Hematopoietic multipotent progenitor cell treated with erythropoietin and hydrocortisone succinate and interleukin-3 and kit ligand, for 17 days (in vitro differentiated cells): ENCODE measurements around the gene UBE2C.

ENCODE experiments used
- DNase-seq: peaks from one replicate; pipeline ENCODE4 v3.0.0-alpha.2; 2015; ENCODE audit warnings: low spot score

UBE2C gene

DNA sequence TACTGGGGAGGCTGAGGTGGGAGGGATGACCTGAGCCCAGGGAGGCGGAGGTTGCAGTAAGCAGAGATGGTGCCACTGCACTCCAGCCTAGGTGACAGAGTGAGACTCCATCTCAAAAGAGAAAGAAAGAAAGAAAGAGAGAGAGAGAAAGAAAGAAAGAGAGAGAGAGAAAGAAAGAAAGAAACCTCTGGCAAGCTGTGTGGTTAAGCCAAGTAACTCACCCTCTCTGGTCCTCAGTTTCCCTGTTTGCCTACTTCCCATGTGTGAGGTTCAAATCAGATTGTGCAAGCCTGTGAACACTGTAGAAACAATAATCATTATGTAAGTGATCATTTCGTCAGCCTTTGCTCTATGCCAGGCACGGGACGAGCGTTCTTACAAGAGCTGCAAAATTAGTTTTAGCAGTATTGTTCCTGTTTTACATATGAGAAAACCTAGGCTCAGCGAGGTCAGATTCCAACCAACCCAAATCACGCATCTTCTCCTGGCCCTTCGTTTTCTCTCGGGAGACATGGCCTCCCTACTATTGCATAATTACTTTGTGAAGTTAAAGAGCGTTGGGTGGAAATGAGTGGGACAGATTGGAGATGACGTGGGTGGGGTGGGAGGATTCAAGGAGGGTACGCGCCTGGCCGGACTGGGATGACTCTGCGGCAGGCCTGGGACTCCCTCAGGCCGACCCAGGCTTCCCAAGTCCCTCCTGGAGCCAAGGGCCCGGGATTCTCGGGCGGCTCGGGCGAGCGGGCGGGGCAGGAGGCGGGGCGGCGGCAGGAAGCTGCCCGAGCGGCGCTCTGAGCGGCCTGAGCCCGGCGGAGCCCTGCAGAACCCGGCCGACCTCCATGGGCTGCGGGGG, 20.8 kb downstream of the UBE2C start, which contains the start of gene SNX21:
Gene SNX21 (plus strand): TSS at position 770 of the 853 bp plus-strand sequence. CDS start 121 bp downstream, outside the sequence.
- DNase-seq: no peak

DNA sequence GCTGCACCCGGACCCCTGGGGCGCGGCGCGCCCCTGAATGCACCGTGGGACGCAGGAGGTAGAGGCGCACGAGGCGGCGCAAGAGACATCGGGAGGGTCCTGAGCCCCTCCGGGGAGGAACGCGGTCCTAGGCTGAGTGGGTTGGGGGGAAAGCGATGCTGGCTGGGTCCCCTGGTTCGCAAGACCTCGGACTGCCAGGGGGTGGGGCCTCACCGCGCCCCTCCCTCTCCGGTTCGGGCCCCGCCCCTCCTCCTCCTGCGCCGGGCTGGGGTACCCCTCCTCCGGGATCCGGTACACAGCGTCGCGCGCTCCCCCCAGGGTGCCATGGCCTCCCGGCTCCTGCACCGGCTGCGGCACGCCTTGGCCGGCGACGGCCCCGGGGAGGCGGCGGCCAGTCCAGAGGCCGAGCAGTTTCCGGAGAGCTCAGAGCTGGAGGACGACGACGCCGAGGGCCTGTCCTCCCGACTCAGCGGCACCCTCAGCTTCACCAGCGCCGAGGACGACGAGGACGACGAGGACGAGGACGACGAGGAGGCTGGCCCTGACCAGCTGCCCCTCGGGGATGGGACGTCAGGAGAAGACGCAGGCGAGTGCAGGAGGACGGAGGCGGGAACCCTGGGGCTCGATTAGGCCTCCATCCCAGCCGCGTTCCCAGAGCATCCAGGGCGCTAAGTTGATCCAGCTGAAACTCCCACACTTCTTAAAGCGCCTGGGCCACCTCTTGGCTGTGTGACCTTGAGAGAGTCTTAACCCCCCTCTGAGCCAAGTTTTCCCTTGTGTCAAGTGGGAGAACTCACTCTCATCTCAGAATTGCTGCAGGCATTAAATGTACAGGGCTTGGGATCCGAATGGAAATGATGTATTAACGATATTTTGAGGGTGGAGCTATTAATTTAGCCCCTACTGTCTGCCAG, 21.7 kb downstream of the UBE2C start:
- DNase-seq: no peak

DNA sequence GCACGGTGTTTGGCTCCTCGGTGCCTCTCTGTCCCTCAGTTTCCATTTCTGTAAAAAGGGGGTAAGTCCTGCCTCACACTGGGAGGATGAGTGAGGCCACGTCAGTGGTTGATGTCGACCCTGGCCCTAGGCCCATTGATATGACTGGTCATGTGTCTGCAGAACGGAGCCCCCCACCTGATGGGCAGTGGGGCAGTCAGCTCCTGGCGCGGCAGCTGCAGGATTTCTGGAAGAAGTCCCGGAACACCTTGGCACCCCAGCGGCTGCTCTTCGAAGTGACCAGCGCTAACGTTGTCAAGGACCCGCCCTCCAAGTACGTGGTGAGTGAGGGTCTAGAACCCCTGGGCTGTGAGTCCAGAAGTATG, 22.3 kb downstream of the UBE2C start:
- DNase-seq: no peak

DNA sequence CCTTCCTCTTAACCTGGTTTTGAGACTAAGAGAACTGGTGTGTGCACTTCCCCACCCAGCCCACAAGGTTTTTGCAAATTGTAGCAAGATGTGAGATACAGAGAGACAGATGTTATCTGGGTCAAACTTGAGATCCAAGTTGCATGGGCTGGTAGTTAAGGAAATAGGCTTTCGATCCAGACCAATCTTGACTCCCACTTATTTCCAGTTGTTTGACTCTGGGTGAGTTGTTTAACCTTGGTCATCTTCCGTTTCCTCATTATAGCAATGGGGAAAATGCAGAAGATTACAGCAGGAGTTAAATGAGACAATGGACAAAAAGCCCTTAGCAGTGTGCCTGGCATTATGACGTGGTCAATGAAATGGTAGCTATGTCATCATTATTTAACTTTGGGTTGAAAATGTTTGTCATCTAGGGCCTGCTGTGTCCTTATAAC, 22.9 kb downstream of the UBE2C start:
- DNase-seq: no peak

DNA sequence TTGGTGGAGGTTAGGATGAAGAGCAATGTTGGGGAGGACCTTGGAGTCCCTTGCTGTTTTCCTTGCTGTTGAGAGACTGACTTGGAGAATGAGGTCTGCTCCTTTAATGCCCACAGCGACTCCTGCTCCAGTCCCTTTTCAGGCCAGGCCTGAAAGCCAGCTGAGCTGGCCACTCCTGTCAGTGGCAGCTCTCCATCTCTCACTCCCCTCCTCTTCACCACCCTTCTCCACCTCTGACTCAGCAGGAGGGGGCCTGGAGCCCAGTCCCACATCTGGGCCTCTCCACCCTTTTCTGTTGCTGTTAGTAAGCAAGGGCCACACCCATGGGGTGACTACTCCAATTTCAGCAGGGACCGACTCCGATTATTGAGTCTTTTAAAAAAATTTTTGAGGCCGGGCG, 23.4 kb downstream of the UBE2C start:
- peak; percentile 74 for DNase-seq

DNA sequence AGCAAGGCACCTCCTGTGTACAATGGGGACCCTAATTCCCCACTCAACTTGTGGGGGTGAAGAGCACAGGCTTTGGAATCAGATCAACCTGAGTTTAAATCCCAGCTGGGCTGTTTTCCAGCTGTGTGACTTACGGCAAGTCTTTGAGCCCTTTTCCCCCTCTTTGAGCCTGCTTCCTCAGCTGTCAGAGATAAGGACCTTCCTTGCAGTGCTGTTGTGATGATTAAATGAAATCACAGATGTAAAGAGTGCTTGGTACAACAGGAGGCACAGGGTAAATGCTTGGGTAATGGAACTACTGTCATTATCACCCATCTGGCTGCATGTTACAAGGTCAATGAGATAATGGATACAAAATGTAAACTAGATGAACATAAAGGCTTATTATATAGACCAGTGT, 24.4 kb downstream of the UBE2C start:
- DNase-seq: peak; percentile 34

DNA sequence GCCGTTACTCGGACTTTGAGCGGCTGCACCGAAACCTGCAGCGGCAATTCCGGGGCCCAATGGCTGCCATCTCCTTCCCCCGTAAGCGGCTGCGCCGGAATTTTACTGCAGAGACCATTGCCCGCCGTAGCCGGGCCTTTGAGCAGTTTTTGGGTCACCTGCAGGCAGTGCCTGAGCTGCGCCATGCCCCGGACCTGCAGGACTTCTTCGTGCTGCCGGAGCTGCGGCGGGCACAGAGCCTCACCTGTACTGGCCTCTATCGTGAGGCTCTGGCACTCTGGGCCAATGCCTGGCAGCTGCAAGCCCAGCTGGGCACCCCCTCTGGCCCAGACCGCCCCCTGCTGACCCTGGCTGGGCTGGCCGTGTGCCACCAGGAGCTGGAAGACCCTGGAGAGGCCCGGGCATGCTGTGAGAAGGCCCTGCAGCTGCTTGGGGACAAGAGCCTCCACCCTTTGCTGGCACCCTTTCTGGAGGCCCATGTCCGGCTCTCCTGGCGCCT, 28.3 kb downstream of the UBE2C start:
- DNase-seq: no peak

DNA sequence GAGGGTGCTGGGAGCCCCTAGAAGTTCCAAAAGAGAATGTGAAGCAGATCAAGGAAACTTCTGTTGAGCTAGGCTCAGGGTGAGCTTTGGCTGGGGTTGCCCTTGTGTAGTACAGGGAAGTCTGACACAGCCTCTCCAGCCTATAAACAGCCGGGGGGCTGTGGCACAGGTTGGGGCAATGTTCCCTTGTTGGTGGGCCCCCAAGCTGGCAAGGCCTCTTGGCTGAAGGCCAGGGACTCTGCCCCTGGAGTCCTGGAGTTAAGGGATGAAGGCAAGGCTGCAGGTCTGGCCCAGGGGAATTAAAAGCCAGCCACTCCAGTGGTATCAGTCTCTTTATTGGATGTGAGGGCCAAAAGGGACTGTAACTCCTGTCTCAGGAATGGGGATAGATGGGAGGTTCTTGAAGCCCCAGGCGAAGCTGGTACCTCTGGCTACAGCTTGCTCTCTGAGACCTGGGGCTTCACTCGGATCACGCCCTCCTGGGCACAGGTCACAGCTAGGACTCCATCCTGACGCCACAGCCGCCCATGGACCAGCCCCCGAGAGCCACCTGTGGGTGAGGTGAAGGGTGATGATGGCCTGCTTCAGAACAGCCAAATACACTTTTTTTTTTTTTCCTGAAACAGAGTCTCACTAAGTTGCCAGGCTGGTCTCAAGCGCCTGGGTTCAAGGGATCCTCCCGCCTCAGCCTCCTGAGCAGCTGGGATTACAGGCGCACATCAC, 29.1 kb downstream of the UBE2C start:
- DNase-seq: no peak

DNA sequence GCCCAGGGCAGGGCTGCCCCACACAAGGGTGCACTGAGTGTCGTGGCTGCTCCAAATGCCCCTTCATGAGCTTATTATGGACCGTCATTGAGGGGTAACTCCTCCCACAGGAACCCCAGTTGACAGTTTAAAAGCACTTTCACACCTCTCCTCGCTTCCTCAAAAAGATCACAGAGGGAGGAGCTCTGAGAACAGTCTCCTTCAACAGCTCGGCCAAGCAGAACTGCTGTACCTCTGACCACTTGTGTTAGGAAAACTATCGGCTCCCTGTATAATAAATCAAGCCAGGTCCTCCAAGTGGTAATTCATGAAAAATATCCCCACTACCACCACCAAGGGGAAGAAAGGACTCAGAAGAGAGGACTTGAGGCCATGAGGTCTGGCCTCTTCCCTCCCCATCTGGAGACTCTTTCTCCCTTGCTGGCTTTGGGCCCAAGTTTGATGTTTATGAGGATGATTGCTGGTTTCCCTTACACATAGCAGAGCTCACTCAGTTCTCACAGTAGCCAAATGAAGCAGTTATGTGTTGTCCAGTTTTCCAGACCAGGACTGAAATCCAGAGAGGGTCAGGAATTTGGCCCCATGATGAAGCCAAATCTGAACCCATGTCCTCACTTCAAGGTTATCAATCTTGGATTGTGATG, 29.8 kb downstream of the UBE2C start:
- no peak for DNase-seq

DNA sequence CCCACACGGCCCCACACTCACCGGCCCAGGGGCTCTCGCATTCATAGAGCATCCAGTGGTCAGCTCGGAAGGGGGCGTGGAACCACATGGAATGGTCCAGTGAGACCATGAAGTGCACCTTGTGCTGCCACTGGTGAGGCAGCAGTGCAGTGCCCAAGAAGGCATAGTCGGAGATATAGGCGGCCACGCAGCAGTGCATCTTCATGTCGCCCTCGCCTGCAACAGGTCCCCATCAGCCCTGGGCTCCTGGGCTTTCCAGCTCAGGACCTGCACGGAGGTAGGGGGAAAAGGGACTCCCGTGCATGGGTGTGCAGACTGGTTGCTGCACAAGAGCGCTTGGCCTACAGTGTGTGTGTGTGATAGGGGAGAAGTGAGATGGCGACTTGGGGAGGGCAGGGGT, 31.1 kb downstream of the UBE2C start:
- no peak for DNase-seq

DNA sequence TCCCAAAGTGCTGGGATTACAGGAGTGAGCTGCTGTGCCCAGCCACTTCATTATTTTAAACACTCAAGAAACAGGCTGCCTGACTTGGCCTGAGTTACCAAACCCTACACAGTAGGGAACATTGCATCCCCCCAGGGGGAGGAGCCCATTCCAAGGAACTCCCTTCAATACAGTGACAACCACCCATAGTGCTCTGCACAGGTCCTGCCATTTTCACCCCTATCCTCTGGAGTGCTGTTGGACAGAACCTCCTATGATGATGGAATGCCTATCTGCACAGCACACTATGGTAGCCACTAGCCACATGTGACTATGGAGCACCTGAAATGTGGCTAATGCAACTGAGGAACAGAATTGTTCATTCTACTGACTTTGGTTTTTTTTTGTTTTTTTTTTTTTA, 33.0 kb downstream of the UBE2C start:
- DNase-seq: no peak

DNA sequence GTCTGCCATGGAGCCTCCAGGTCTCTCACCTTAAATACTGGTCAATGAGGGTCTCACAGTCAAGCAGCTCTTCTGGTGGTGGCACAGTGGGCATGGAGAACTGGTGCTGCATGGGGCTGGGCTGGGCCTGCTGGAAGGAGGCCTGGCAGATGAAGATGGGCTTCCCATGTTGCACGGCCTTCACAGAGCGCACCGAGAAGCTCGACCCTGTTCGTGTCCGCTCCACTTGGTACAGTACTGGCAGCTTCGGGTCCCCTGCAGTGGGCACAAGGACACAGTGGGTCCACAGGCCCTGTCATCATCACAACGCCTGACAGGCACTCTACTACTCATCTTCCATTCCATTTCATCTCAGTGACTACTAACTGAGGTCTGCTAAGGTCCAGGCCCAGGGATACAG, 36.0 kb downstream of the UBE2C start:
- no peak for DNase-seq

DNA sequence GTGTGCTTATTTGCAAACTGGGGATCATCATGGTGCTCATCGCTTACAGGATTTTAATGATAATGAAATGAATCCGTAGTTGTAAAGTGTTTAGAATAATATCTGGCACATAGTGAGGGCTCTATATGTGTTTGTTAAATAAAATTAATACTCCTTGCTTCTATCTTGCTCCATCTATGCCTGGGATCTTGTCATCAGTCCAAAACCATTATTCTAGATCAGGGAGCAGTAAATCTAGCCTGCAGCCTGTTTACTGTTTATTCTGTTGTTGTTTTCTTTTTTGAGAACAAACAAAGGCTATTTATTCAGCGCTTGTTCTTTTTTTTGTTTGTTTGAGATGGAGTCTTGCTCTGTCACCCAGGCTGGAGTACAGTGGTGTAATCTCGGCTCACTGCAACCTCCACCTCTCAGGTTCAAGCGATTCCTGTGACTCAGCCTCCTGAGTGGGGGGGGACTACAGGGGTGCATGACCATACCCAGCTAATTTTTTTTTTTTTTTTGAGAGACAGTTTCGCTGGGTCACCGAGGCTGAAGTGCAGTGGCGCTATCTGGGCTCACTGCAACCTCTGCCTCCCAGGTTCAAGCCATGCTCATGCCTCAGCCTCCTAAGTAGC, 36.6 kb downstream of the UBE2C start:
- no peak for DNase-seq

DNA sequence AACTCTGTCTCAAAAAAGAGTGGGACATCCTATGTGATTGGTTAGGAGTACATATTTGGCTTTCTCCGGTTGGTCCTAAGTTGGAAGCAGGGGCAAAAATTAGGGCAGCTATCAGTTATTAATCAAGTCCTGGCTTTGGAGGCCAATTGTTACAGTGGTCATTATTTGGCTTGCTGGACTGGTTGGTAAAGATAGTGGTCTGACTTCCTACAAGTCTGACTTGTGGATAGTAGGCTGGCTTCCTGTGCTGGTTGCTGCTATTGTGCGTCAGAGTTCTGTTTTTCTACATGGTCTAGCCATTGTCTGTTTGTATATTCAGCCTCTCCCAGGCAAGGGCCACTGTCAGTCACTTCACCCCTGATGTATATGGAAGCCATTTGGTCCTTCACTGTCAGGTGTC, 37.8 kb downstream of the UBE2C start:
- DNase-seq: no peak

DNA sequence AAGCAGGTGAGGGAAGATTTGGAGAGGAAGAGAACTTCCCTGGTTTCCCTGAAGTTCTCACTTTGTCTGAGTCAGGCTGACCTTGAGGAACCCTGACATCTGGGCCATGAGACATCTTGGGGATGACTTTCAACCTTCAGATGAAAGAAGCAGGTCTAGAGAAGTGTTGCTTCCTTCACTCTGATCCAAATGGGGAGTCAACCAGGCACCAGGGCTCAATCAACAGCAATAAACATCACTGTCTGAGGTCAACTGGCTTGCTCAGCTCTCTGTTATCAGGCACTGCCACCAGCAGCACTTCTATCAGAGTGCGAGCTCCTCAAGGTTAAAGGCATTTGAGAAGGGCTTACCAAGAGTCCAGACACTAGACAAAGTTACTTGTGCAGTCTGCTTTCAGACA, 38.5 kb downstream of the UBE2C start:
- DNase-seq: peak; percentile 86

DNA sequence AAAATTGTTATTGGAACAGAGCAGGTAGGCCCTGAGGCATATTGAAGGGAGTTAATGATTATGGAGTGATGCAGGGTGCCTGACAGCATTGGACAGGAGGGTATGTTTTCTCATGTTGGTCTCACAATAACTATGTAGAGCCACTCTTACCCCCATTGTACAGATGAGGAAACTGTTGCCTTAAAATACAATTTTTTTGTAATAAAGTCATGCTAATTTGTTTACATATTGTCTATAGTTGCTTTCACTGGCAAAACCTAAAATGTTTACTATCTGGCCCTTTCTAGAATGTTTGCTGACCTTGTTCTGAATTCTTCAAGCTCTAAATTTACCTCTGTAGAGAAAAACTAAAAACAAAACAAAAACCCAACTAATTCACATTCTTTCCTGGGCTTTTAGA, 39.1 kb downstream of the UBE2C start:
- DNase-seq: no peak

DNA sequence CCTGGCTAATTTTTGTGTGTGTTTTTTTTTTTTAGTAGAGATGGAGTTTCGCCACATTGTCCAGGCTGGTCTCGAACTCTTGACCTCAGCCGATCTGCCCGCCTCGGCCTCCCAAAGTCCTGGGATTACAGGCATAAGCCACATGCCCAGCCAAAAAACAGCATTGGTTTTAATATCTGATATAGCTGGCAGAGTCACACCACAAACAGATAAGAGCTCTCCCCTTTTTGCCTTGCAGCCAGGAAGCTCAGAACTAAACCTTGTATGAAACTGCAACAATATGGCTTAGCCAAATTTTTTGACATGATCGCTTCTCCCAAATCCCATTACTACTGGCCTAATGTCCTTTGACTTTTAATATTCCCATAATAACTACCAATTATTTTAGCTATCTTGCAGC, 39.9 kb downstream of the UBE2C start:
- peak; percentile 26 for DNase-seq

DNA sequence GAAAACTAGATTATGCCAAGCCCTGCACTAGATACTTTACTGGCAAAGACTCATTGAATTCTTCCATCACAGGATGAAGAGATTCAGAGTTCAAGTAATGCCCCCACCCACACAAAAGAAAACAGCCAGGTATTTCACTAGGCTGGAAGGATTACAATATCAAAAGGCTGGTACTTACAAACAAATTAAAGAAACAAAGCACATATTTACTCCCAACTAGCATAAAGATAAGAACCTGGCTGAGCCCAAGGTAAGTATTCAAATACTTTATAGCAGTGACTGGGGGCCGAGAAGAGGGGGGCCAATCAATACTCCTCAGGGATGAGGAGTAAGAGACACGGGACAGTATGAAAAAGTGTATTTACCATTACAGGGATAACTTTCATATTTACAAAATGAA, 41.0 kb downstream of the UBE2C start:
- DNase-seq: no peak

DNA sequence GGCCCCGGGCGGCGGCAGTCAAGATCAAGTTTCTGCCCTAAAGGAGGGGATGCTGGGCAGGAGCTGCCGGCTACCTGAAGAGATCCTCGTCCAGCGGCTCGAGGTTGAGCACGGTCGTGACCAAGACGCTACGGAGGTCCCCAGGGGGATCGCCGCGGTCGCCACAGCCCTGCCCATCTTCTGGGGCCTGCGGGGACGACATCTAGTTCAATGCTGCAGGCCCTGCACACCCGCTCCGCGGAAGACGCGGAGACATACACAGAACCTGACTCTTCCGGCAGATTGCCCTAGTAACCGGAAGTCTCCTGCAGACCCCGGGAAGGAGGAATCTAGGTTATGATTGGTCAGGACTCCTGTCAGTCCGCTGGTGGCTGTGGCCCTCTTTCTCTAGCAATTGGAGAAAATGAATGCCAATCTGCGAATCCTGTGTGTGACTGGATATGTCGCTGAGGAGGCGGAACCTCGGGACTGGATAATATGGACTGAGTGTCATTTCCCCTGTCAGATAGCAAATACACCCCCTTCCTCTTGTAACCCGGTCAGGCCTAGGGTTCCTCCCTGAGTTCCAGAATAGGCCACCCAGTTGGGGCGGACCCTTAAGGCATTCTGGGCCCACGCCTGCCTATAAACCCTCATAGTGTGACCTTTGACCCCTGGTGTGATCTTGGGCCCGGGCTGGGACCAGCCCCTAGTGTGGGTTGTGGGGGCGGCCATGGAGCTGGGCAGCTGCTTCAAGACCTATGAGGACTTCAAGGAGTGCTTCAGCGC, 44.9 kb downstream of the UBE2C start, which contains the start of the genes ACOT8 and ZSWIM3:
Gene ACOT8 (minus strand): TSS at position 279 of the 768 bp plus-strand sequence. CDS start 77 bp downstream, at position 202.
Gene ZSWIM3 (plus strand): TSS at position 501 of the 768 bp plus-strand sequence. CDS start 212 bp downstream, at position 713.
- peak; percentile 99 for DNase-seq

DNA sequence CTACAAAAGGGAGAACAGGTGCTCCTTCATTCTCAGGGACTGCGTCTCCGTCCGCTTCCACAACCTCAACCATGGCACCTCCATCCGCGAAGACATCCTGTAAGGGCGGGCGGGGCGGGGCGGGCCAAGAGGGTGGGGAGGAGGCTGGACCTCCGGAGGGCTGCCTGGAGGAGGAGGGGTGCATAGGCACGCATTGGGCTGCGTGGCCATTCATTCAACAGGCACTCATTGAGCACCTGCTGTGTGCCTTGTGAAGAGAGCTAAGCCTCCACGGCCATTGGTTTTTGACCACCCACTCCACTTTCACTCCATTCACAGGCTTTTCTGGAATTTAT, 45.4 kb downstream of the UBE2C start:
- DNase-seq: no peak
